OCI-LY1 (cell line): ENCODE measurements around the gene MPRIP.

Source experiments
- CTCF ChIP-seq: fragments of 200-600 bp; sonication (generic), shearing (Covaris generic); IDR thresholded peaks from 2 replicates; pipeline ENCODE4 v1.5.1; 2017; ENCODE audit warnings: mild to moderate bottlenecking, antibody characterized with exemption, low read length, moderate library complexity, mixed read lengths
- EZH2 ChIP-seq: fragments of 200-600 bp; sonication (generic), shearing (Covaris generic); IDR thresholded peaks from 2 replicates; pipeline ENCODE4 v1.8.0; 2017; ENCODE audit warnings: borderline replicate concordance, mixed run types, mild to moderate bottlenecking, antibody characterized with exemption, low read length, moderate library complexity, mixed read lengths

GRCh38 chr17:17152385-17152784, 110.1 kb downstream of the MPRIP start:
- TF ChIP-seq CTCF (no peak), EZH2 (no peak)
